NB4 (cell line): ENCODE results near the gene SMYD3.

Experiments
- CTCF ChIP-seq: IDR thresholded peaks from one replicate; pipeline ENCODE4 v1.5.1; 2012; ENCODE audit warnings: low read depth, low read length
- MAX ChIP-seq: IDR thresholded peaks from 2 replicates; pipeline ENCODE4 v1.6.1; 2011; ENCODE audit warnings: low read depth, low read length
- MYC ChIP-seq: IDR thresholded peaks from 2 replicates; pipeline ENCODE4 v1.6.1; 2011; ENCODE audit warnings: low read depth, low read length
- POLR2A ChIP-seq: IDR thresholded peaks from 2 replicates; pipeline ENCODE4 v1.6.1; 2011; ENCODE audit warnings: mild to moderate bottlenecking; ENCODE audit not compliant: insufficient read length; ENCODE audit errors: extremely low read depth

GRCh38 chr1:246447501-246447900 lies 59.6 kb downstream of the SMYD3 start:
- no peak for TF ChIP-seq CTCF
- TF ChIP-seq POLR2A: no peak
- no peak for TF ChIP-seq MAX
- TF ChIP-seq MYC: no peak
